Trophoblast cell (in vitro differentiated cells and primary cell): ENCODE measurements around the gene ADD1.

Source experiments
- DNase-seq, 2 donors: peaks; one replicate each; pipeline ENCODE4 v3.0.0-alpha.2; 2016
- H2AFZ ChIP-seq: 2 replicates; pipeline ENCODE4 v1.6.1; 2013; ENCODE audit warnings: low read length, moderate library complexity, mild to moderate bottlenecking; ENCODE audit not compliant: insufficient read depth, poor library complexity
- H2AK5ac ChIP-seq: 2 replicates; pipeline ENCODE4 v1.6.1; 2013; ENCODE audit warnings: mild to moderate bottlenecking, low read length
- H2BK120ac ChIP-seq: 2 replicates; pipeline ENCODE4 v1.6.1; 2013; ENCODE audit warnings: low read length, mild to moderate bottlenecking, moderate library complexity; ENCODE audit not compliant: insufficient read depth, poor library complexity
- H2BK12ac ChIP-seq: 2 replicates; pipeline ENCODE4 v1.6.1; 2013; ENCODE audit warnings: mild to moderate bottlenecking, low read length, moderate library complexity
- H2BK5ac ChIP-seq: 2 replicates; pipeline ENCODE4 v1.6.1; 2013; ENCODE audit warnings: low read length, low read depth, moderate library complexity, mild to moderate bottlenecking; ENCODE audit not compliant: poor library complexity
- H3K14ac ChIP-seq: 2 replicates; pipeline ENCODE4 v1.6.1; 2013; ENCODE audit warnings: mild to moderate bottlenecking, low read length
- H3K18ac ChIP-seq: 2 replicates; pipeline ENCODE4 v1.6.1; 2013; ENCODE audit warnings: mild to moderate bottlenecking, low read length
- H3K23ac ChIP-seq: 2 replicates; pipeline ENCODE4 v1.6.1; 2013; ENCODE audit warnings: low read length
- H3K27ac ChIP-seq: 2 replicates; pipeline ENCODE4 v1.5.1; 2013; ENCODE audit warnings: low read depth, mild to moderate bottlenecking, inconsistent platforms, low read length, moderate library complexity
- H3K27me3 ChIP-seq: 2 replicates; pipeline ENCODE4 v1.6.1; 2013; ENCODE audit warnings: inconsistent platforms, mild to moderate bottlenecking, low read length, moderate library complexity; ENCODE audit not compliant: insufficient read depth
- H3K36me3 ChIP-seq, 2 experiments: 1 replicate in 1 of 2; 2 replicates in 1 of 2; pipeline ENCODE4 v1.6.1; 2013; ENCODE audit warnings: low read length in 2 of 2, mild to moderate bottlenecking in 2 of 2, moderate library complexity in 1 of 2; ENCODE audit not compliant: insufficient read depth in 2 of 2, control insufficient read depth in 1 of 2
- H3K4ac ChIP-seq: 2 replicates; pipeline ENCODE4 v1.6.1; 2013; ENCODE audit warnings: low read depth, mild to moderate bottlenecking, low read length, moderate library complexity
- H3K4me1 ChIP-seq, 2 experiments: 1 replicate in 1 of 2; 2 replicates in 1 of 2; pipeline ENCODE4 v1.6.1; 2013; ENCODE audit warnings: low read length in 2 of 2, mild to moderate bottlenecking in 2 of 2, moderate library complexity in 1 of 2; ENCODE audit not compliant: insufficient read depth in 2 of 2, control insufficient read depth in 1 of 2
- H3K4me2 ChIP-seq: 2 replicates; pipeline ENCODE4 v1.6.1; 2013; ENCODE audit warnings: inconsistent platforms, mild to moderate bottlenecking, low read length, moderate library complexity
- H3K4me3 ChIP-seq: 2 replicates; pipeline ENCODE4 v1.5.1; 2013; ENCODE audit warnings: mild to moderate bottlenecking, low read depth, low read length, inconsistent platforms
- H3K79me1 ChIP-seq: one replicate; pipeline ENCODE4 v1.6.1; 2013; ENCODE audit warnings: low read length
- H3K79me2 ChIP-seq: 2 replicates; pipeline ENCODE4 v1.6.1; 2013; ENCODE audit warnings: low read length, mild to moderate bottlenecking; ENCODE audit not compliant: control insufficient read depth, insufficient read depth, poor library complexity
- H3K9ac ChIP-seq: 2 replicates; pipeline ENCODE4 v1.6.1; 2013; ENCODE audit warnings: mild to moderate bottlenecking, low read length
- H3K9me3 ChIP-seq: 2 replicates; pipeline ENCODE4 v1.6.1; 2013; ENCODE audit warnings: low read depth, mild to moderate bottlenecking, control low read depth, inconsistent platforms, low read length; ENCODE audit not compliant: insufficient read depth
- H4K12ac ChIP-seq: 2 replicates; pipeline ENCODE4 v1.6.1; 2013; ENCODE audit warnings: low read depth, mild to moderate bottlenecking, low read length, moderate library complexity
- H4K8ac ChIP-seq: 2 replicates; pipeline ENCODE4 v1.6.1; 2013; ENCODE audit warnings: low read depth, mild to moderate bottlenecking, low read length, moderate library complexity
- H4K91ac ChIP-seq: one replicate; pipeline ENCODE4 v1.6.1; 2013; ENCODE audit warnings: low read depth, mild to moderate bottlenecking, low read length, moderate library complexity
- WGBS: extraction: QIAGEN DNeasy Blood & Tissue Kit; methylation state at CpG from one replicate; pipeline ENCODE4 v1.1.7; 2013; ENCODE audit warnings: missing lambda C conversion rate; ENCODE audit not compliant: insufficient read length, insufficient coverage; ENCODE audit errors: extremely low coverage; 5-methylcytosine and 5-hydroxymethylcytosine counted together

The ADD1 gene

GRCh38 chr4:2923141-2923551, 79.5 kb downstream of the ADD1 start:
- H4K12ac ChIP-seq, result no peak overlapping the region
- H2AFZ ChIP-seq, result no peak overlapping the region
- no peaks in the 10 kb centered on the region for H3K27me3 ChIP-seq
- WGBS, result no CpG with 5 or more reads among the region's 10 CpGs
- no peak overlapping the region for H2AK5ac ChIP-seq
- no peak overlapping the region for H3K4ac ChIP-seq
- H3K27ac ChIP-seq, result peak overlapping the region; percentile 1
- no peak overlapping the region for H3K9ac ChIP-seq
- H3K79me1 ChIP-seq, result no peaks in the 10 kb centered on the region
- H4K91ac ChIP-seq, result no peak overlapping the region
- H3K9me3 ChIP-seq, result no peaks in the 10 kb centered on the region
- DNase-seq, result peak in 1 of 2 donors; percentile 22
- no peak overlapping the region for H3K4me2 ChIP-seq
- H2BK12ac ChIP-seq, result no peak overlapping the region
- no peaks in the 10 kb centered on the region for H3K79me2 ChIP-seq
- no peak overlapping the region for H3K23ac ChIP-seq
- peaks cover 3 to 8% of the 10 kb centered on the region in 2 experiments for H3K4me1 ChIP-seq
- no peak overlapping the region for H3K4me3 ChIP-seq
- H3K36me3 ChIP-seq, result peaks cover 43 to 44% of the 10 kb centered on the region in 2 experiments
- no peak overlapping the region for H3K14ac ChIP-seq
- no peak overlapping the region for H3K18ac ChIP-seq
- no peak overlapping the region for H2BK5ac ChIP-seq
- no peak overlapping the region for H2BK120ac ChIP-seq
- no peak overlapping the region for H4K8ac ChIP-seq

GRCh38 chr4:2923668-2924173, 80.1 kb downstream of the ADD1 start:
- no peak overlapping the region for H2AFZ ChIP-seq
- H3K9me3 ChIP-seq, result no peaks in the 10 kb centered on the region
- peaks cover 48 to 49% of the 10 kb centered on the region in 2 experiments for H3K36me3 ChIP-seq
- no peak overlapping the region for H4K12ac ChIP-seq
- H3K18ac ChIP-seq, result no peak overlapping the region
- H3K9ac ChIP-seq, result no peak overlapping the region
- no peak overlapping the region for H3K27ac ChIP-seq
- peaks cover 5 to 14% of the 10 kb centered on the region in 2 experiments for H3K4me1 ChIP-seq
- no peak overlapping the region for H3K4me2 ChIP-seq
- WGBS, result no CpG with 5 or more reads among the region's 16 CpGs
- no peaks in the 10 kb centered on the region for H3K79me2 ChIP-seq
- H3K4me3 ChIP-seq, result no peak overlapping the region
- H3K14ac ChIP-seq, result no peak overlapping the region
- no peak overlapping the region for H4K91ac ChIP-seq
- H3K4ac ChIP-seq, result no peak overlapping the region
- no peak for DNase-seq
- H2BK12ac ChIP-seq, result no peak overlapping the region
- no peak overlapping the region for H2BK120ac ChIP-seq
- no peak overlapping the region for H2AK5ac ChIP-seq
- no peak overlapping the region for H4K8ac ChIP-seq
- no peak overlapping the region for H3K23ac ChIP-seq
- H3K27me3 ChIP-seq, result no peaks in the 10 kb centered on the region
- no peaks in the 10 kb centered on the region for H3K79me1 ChIP-seq
- H2BK5ac ChIP-seq, result no peak overlapping the region

GRCh38 chr4:2924286-2924685, 80.6 kb downstream of the ADD1 start:
- no peak for DNase-seq
- H2BK5ac ChIP-seq, result no peak overlapping the region
- no peak overlapping the region for H3K14ac ChIP-seq

GRCh38 chr4:2924765-2925301, 81.2 kb downstream of the ADD1 start:
- H3K9ac ChIP-seq, result no peak overlapping the region
- H2AFZ ChIP-seq, result no peak overlapping the region
- no peaks in the 10 kb centered on the region for H3K27me3 ChIP-seq
- H3K9me3 ChIP-seq, result no peaks in the 10 kb centered on the region
- H3K27ac ChIP-seq, result no peak overlapping the region
- H4K91ac ChIP-seq, result no peak overlapping the region
- H3K14ac ChIP-seq, result no peak overlapping the region
- DNase-seq, result no peak
- no peaks in the 10 kb centered on the region for H3K79me2 ChIP-seq
- H3K36me3 ChIP-seq, result peaks cover 55 to 57% of the 10 kb centered on the region in 2 experiments
- H3K4me2 ChIP-seq, result no peak overlapping the region
- H3K18ac ChIP-seq, result no peak overlapping the region
- no peak overlapping the region for H2BK12ac ChIP-seq
- H2AK5ac ChIP-seq, result no peak overlapping the region
- H3K4me1 ChIP-seq, result peaks cover 5 to 14% of the 10 kb centered on the region in 2 experiments
- no peak overlapping the region for H4K12ac ChIP-seq
- H3K4ac ChIP-seq, result no peak overlapping the region
- no peaks in the 10 kb centered on the region for H3K79me1 ChIP-seq
- no CpG with 5 or more reads among the region's 7 CpGs for WGBS
- no peak overlapping the region for H4K8ac ChIP-seq
- H3K23ac ChIP-seq, result no peak overlapping the region
- H2BK5ac ChIP-seq, result no peak overlapping the region
- H2BK120ac ChIP-seq, result no peak overlapping the region
- H3K4me3 ChIP-seq, result no peak overlapping the region

More at GRCh38 chr4:2924286-2924685, 80.6 kb downstream of the ADD1 start:
- H3K4me2 ChIP-seq, result no peak overlapping the region
- no peak overlapping the region for H2AK5ac ChIP-seq
- H3K4me1 ChIP-seq, result peaks cover 5 to 14% of the 10 kb centered on the region in 2 experiments
- no peaks in the 10 kb centered on the region for H3K79me1 ChIP-seq
- no CpG with 5 or more reads among the region's 8 CpGs for WGBS
- H3K9me3 ChIP-seq, result no peaks in the 10 kb centered on the region
- H2AFZ ChIP-seq, result no peak overlapping the region
- H2BK120ac ChIP-seq, result no peak overlapping the region
- no peak overlapping the region for H3K18ac ChIP-seq
- H4K8ac ChIP-seq, result no peak overlapping the region
- H3K4ac ChIP-seq, result no peak overlapping the region
- peaks cover 51 to 53% of the 10 kb centered on the region in 2 experiments for H3K36me3 ChIP-seq
- no peak overlapping the region for H2BK12ac ChIP-seq
- no peak overlapping the region for H4K91ac ChIP-seq
- H3K27ac ChIP-seq, result no peak overlapping the region
- no peak overlapping the region for H3K23ac ChIP-seq
- no peaks in the 10 kb centered on the region for H3K27me3 ChIP-seq
- H4K12ac ChIP-seq, result no peak overlapping the region
- H3K9ac ChIP-seq, result peak overlapping the region; percentile 39
- H3K4me3 ChIP-seq, result no peak overlapping the region
- H3K79me2 ChIP-seq, result no peaks in the 10 kb centered on the region
